Mesendoderm (in vitro differentiated cells): ENCODE measurements around the gene NDUFAB1.
"Not testable (repeated sequence)": the region's sequence is repeated elsewhere in the genome, so short reads cannot be mapped to it uniquely, and the experiment has no call there.

Experiments used
- DNase-seq: peaks from one replicate; pipeline ENCODE4 v3.0.0; 2013
- H2AK5ac ChIP-seq: 2 replicates; pipeline ENCODE4 v1.6.1; 2013; ENCODE audit warnings: low read length, inconsistent platforms
- H2BK120ac ChIP-seq: 2 replicates; pipeline ENCODE4 v1.6.1; 2013; ENCODE audit warnings: low read depth, mild to moderate bottlenecking, low read length, moderate library complexity, mixed read lengths
- H2BK15ac ChIP-seq: replicated peaks from 2 replicates; pipeline ENCODE4 v1.6.1; 2013; ENCODE audit warnings: low read depth, mild to moderate bottlenecking, moderate library complexity
- H2BK5ac ChIP-seq: 2 replicates; pipeline ENCODE4 v1.6.1; 2013; ENCODE audit warnings: low read length, inconsistent platforms
- H3K18ac ChIP-seq: 2 replicates; pipeline ENCODE4 v1.6.1; 2013; ENCODE audit warnings: mild to moderate bottlenecking, low read length, mixed read lengths
- H3K23ac ChIP-seq: one replicate; pipeline ENCODE4 v1.6.1; 2013; ENCODE audit warnings: low read length
- H3K27ac ChIP-seq: 2 replicates; pipeline ENCODE4 v1.5.1; 2013; ENCODE audit warnings: low read depth, mild to moderate bottlenecking, inconsistent platforms, low read length, moderate library complexity
- H3K27me3 ChIP-seq: 2 replicates; pipeline ENCODE4 v1.6.1; 2013; ENCODE audit warnings: low read length, control low read depth, mild to moderate bottlenecking, inconsistent platforms; ENCODE audit not compliant: insufficient read depth, poor library complexity
- H3K36me3 ChIP-seq: 2 replicates; pipeline ENCODE4 v1.6.1; 2013; ENCODE audit warnings: low read length, inconsistent platforms; ENCODE audit not compliant: control insufficient read depth, insufficient read depth
- H3K4ac ChIP-seq: one replicate; pipeline ENCODE4 v1.6.1; 2013; ENCODE audit warnings: low read depth, mild to moderate bottlenecking, low read length, moderate library complexity
- H3K4me1 ChIP-seq: 2 replicates; pipeline ENCODE4 v1.6.1; 2013; ENCODE audit warnings: low read depth, low read length, inconsistent platforms; ENCODE audit not compliant: control insufficient read depth
- H3K4me2 ChIP-seq: 2 replicates; pipeline ENCODE4 v1.6.1; 2013; ENCODE audit warnings: low read length
- H3K4me3 ChIP-seq: 2 replicates; pipeline ENCODE4 v1.5.1; 2013; ENCODE audit warnings: mild to moderate bottlenecking, low read length
- H3K56ac ChIP-seq: one replicate; pipeline ENCODE4 v1.6.1; 2013; ENCODE audit warnings: low read length
- H3K79me1 ChIP-seq: 2 replicates; pipeline ENCODE4 v1.6.1; 2013; ENCODE audit warnings: low read length, inconsistent platforms
- H3K79me2 ChIP-seq: 2 replicates; pipeline ENCODE4 v1.6.1; 2013; ENCODE audit warnings: mild to moderate bottlenecking, low read length; ENCODE audit not compliant: control insufficient read depth, insufficient read depth
- H3K9ac ChIP-seq: 2 replicates; pipeline ENCODE4 v1.6.1; 2013; ENCODE audit warnings: low read length, inconsistent platforms
- H4K5ac ChIP-seq: one replicate; pipeline ENCODE4 v1.6.1; 2013; ENCODE audit warnings: low read length
- H4K8ac ChIP-seq: one replicate; pipeline ENCODE4 v1.6.1; 2013; ENCODE audit warnings: low read depth, mild to moderate bottlenecking, control low read depth, low read length, moderate library complexity
- WGBS: extraction: QIAGEN DNeasy Blood & Tissue Kit; methylation state at CpG from one replicate; pipeline ENCODE4 v1.1.7; 2013; ENCODE audit warnings: low lambda C conversion rate, missing lambda C conversion rate; ENCODE audit not compliant: insufficient coverage; ENCODE audit errors: extremely low coverage; 5-methylcytosine and 5-hydroxymethylcytosine counted together

NDUFAB1 gene

DNA sequence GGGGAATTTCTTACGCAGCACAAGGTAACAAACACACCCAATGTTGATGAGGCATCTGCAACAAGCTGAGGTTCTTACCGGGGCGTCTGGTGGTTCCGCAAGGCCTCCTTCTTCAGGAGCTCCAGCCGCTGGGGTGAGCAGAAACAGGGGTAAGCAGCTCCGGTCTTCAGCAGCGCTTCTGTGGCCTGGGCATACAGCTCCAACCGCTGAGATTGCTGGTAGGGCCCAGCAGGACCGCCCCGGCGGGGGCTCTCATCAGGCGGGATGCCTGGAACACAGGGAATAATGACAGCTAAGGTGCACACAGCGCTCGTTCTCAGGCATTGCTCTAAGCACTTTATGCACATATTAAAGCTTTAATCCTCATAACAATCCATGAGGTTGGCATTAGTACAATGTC lies 51.7 kb downstream of the NDUFAB1 start:
- Histone ChIP-seq H2BK120ac (no peak overlapping the region), H2BK15ac (no peak overlapping the region), H3K56ac (no peak overlapping the region), H3K18ac (no peak overlapping the region), H3K9ac (no peak overlapping the region), H3K79me2 (no peaks in the 10 kb centered on the region), H2BK5ac (no peak overlapping the region), H4K5ac (no peak overlapping the region), H3K4me3 (no peak overlapping the region), H3K36me3 (peaks cover 13% of the 10 kb centered on the region), H3K23ac (no peak overlapping the region), H3K79me1 (no peaks in the 10 kb centered on the region), H2AK5ac (no peak overlapping the region), H3K4me1 (no peaks in the 10 kb centered on the region), H3K27ac (no peak overlapping the region), H3K27me3 (no peaks in the 10 kb centered on the region), H3K4me2 (no peak overlapping the region), H4K8ac (no peak overlapping the region), H3K4ac (no peak overlapping the region)
- no CpG with 5 or more reads among the region's 14 CpGs for WGBS
- no peak for DNase-seq

GRCh38 chr16:23540817-23541178 lies 55.3 kb downstream of the NDUFAB1 start:
- not testable (repeated sequence) for H3K36me3 ChIP-seq, H3K4ac ChIP-seq, H3K9ac ChIP-seq, H3K27me3 ChIP-seq, H3K27ac ChIP-seq, DNase-seq, H4K5ac ChIP-seq, H3K18ac ChIP-seq, H2BK5ac ChIP-seq, H3K4me3 ChIP-seq, H3K79me2 ChIP-seq, H3K4me2 ChIP-seq, H2BK15ac ChIP-seq, H3K23ac ChIP-seq, H3K4me1 ChIP-seq, H3K79me1 ChIP-seq, H3K56ac ChIP-seq, H2AK5ac ChIP-seq, H2BK120ac ChIP-seq
- H4K8ac ChIP-seq = peak overlapping the region; percentile 41
- no CpG with 5 or more reads among the region's 3 CpGs for WGBS

GRCh38 chr16:23539984-23540816 lies 55.9 kb downstream of the NDUFAB1 start:
- H3K79me1 ChIP-seq = no peaks in the 10 kb centered on the region
- H3K4me3 ChIP-seq = no peak overlapping the region
- H3K4ac ChIP-seq = no peak overlapping the region
- H3K27ac ChIP-seq = no peak overlapping the region
- H3K27me3 ChIP-seq = no peaks in the 10 kb centered on the region
- H2BK15ac ChIP-seq = no peak overlapping the region
- H3K18ac ChIP-seq = no peak overlapping the region
- no CpG with 5 or more reads among the region's 11 CpGs for WGBS
- H3K36me3 ChIP-seq = peaks cover 8% of the 10 kb centered on the region
- H3K4me2 ChIP-seq = no peak overlapping the region
- no peaks in the 10 kb centered on the region for H3K4me1 ChIP-seq
- H4K5ac ChIP-seq = no peak overlapping the region
- no peaks in the 10 kb centered on the region for H3K79me2 ChIP-seq
- H4K8ac ChIP-seq = peak overlapping the region; percentile 41
- DNase-seq = no peak
- H3K56ac ChIP-seq = no peak overlapping the region
- no peak overlapping the region for H2BK120ac ChIP-seq
- H2AK5ac ChIP-seq = no peak overlapping the region
- no peak overlapping the region for H3K23ac ChIP-seq
- no peak overlapping the region for H3K9ac ChIP-seq
- no peak overlapping the region for H2BK5ac ChIP-seq

DNA sequence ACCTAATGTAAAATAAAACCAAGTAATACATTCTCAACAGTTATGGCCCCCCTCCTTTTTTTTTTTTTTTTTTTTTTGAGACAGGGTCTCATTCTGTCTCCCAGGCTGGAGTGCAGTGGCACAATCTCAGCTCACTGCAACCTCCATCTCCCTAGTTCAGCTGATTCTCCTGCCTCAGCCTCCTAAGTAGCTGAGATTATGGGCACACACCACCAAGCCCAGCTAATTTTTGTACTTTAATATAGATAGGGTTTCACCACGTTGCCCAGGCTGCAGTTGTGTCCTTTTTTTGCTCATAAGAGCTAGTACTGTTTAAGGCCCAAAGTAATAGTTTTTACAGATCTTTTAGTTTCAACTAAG lies 57.2 kb downstream of the NDUFAB1 start:
- Histone ChIP-seq H2BK120ac (no peak overlapping the region), H3K27ac (no peak overlapping the region), H3K4me3 (no peak overlapping the region), H3K23ac (no peak overlapping the region), H3K56ac (no peak overlapping the region), H3K27me3 (no peaks in the 10 kb centered on the region), H2AK5ac (no peak overlapping the region), H3K18ac (no peak overlapping the region), H2BK15ac (no peak overlapping the region), H2BK5ac (no peak overlapping the region), H4K5ac (no peak overlapping the region), H3K4me2 (no peak overlapping the region), H3K79me2 (no peaks in the 10 kb centered on the region), H3K9ac (no peak overlapping the region), H3K4me1 (no peaks in the 10 kb centered on the region), H3K36me3 (peaks cover 10% of the 10 kb centered on the region), H3K79me1 (no peaks in the 10 kb centered on the region), H4K8ac (no peak overlapping the region), H3K4ac (peak overlapping the region; percentile 70)
- no CpG with 5 or more reads among the region's 1 CpG for WGBS
- DNase-seq = no peak

DNA sequence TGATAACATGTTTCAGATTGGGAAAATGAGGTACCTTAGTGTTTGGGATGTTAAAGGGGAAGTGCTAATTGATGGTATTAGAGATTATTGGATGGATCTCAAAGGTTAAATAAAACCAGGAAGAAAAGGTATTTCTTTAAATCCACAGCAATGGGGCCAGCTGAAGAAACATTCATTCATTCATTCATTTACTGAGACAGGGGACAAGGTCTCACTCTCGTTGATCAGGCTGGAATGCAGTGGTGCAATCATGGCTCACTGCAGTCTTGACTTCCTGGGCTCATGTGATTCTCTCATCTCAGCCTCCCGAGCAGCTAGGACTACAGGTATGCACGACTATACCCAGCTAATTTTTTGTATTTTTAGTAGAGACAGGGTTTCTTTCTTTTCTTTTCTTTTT lies 58.7 kb downstream of the NDUFAB1 start:
- H3K79me2 ChIP-seq = no peaks in the 10 kb centered on the region
- no peaks in the 10 kb centered on the region for H3K27me3 ChIP-seq
- peaks cover 12% of the 10 kb centered on the region for H3K36me3 ChIP-seq
- no peak overlapping the region for H4K5ac ChIP-seq
- H3K23ac ChIP-seq = no peak overlapping the region
- H3K27ac ChIP-seq = no peak overlapping the region
- no peak overlapping the region for H2AK5ac ChIP-seq
- WGBS = no CpG with 5 or more reads among the region's 3 CpGs
- H3K4ac ChIP-seq = no peak overlapping the region
- H3K9ac ChIP-seq = no peak overlapping the region
- no peak overlapping the region for H3K4me2 ChIP-seq
- H3K4me1 ChIP-seq = no peaks in the 10 kb centered on the region
- no peak overlapping the region for H4K8ac ChIP-seq
- H2BK120ac ChIP-seq = no peak overlapping the region
- no peak overlapping the region for H3K56ac ChIP-seq
- H3K4me3 ChIP-seq = no peak overlapping the region
- H2BK15ac ChIP-seq = no peak overlapping the region
- peak; percentile 25 for DNase-seq
- no peak overlapping the region for H3K18ac ChIP-seq
- no peak overlapping the region for H2BK5ac ChIP-seq
- no peaks in the 10 kb centered on the region for H3K79me1 ChIP-seq

GRCh38 chr16:23535901-23536300 lies 60.2 kb downstream of the NDUFAB1 start:
- H3K36me3 ChIP-seq = peaks cover 14% of the 10 kb centered on the region
- no peak overlapping the region for H3K18ac ChIP-seq
- no peaks in the 10 kb centered on the region for H3K79me2 ChIP-seq
- H3K56ac ChIP-seq = no peak overlapping the region
- H3K27ac ChIP-seq = no peak overlapping the region
- H2AK5ac ChIP-seq = no peak overlapping the region
- no peak overlapping the region for H2BK5ac ChIP-seq
- H3K27me3 ChIP-seq = no peaks in the 10 kb centered on the region
- H3K4me3 ChIP-seq = no peak overlapping the region
- H4K8ac ChIP-seq = no peak overlapping the region
- H3K4ac ChIP-seq = no peak overlapping the region
- H3K4me1 ChIP-seq = no peaks in the 10 kb centered on the region
- H3K79me1 ChIP-seq = no peaks in the 10 kb centered on the region
- no CpG with 5 or more reads among the region's 2 CpGs for WGBS
- H2BK15ac ChIP-seq = no peak overlapping the region
- no peak overlapping the region for H4K5ac ChIP-seq
- no peak overlapping the region for H3K23ac ChIP-seq
- H2BK120ac ChIP-seq = no peak overlapping the region
- DNase-seq = no peak
- H3K9ac ChIP-seq = no peak overlapping the region
- H3K4me2 ChIP-seq = no peak overlapping the region
